NCI-H146 treated with DMSO at 0.1 percent for 48 hours (cell line): ENCODE measurements around the gene DYSF.

Experiments used
- DNase-seq: peaks from one replicate; lab custom pipeline; 2025; ENCODE audit not compliant: unreplicated experiment; lab: John Stamatoyannopoulos, UW

The DYSF gene

GRCh38 chr2:71548646-71549425, 95.5 kb downstream of the DYSF start:
- DNase-seq: peak; percentile 31

- no peak for DNase-seq
Observed at GRCh38 chr2:71550801-71551630, 97.7 kb downstream of the DYSF start.

GRCh38 chr2:71551631-71551915, 98.2 kb downstream of the DYSF start:
- no peak for DNase-seq

GRCh38 chr2:71552356-71552755, 99.0 kb downstream of the DYSF start:
- no peak for DNase-seq

GRCh38 chr2:71552861-71553301, 99.5 kb downstream of the DYSF start:
- DNase-seq: no peak

- no peak for DNase-seq
Observed at GRCh38 chr2:71554028-71554705, 100.8 kb downstream of the DYSF start.

- no peak for DNase-seq
Observed at GRCh38 chr2:71554706-71555056, 101.3 kb downstream of the DYSF start.

GRCh38 chr2:71555798-71556454, 102.6 kb downstream of the DYSF start:
- no peak for DNase-seq

- no peak for DNase-seq
Observed at GRCh38 chr2:71556692-71557250, 103.4 kb downstream of the DYSF start.

GRCh38 chr2:71557321-71557720, 104.0 kb downstream of the DYSF start:
- peak; percentile 26 for DNase-seq

- no peak for DNase-seq
Observed at GRCh38 chr2:71558300-71559051, 105.1 kb downstream of the DYSF start.

- DNase-seq: no peak
Observed at GRCh38 chr2:71559080-71559827, 105.9 kb downstream of the DYSF start.

GRCh38 chr2:71559828-71560637, 106.7 kb downstream of the DYSF start:
- DNase-seq: no peak

- no peak for DNase-seq
Observed at GRCh38 chr2:71560638-71561011, 107.3 kb downstream of the DYSF start.

- no peak for DNase-seq
Observed at GRCh38 chr2:71561441-71562267, 108.3 kb downstream of the DYSF start.

- DNase-seq: no peak
Observed at GRCh38 chr2:71562518-71562917, 109.2 kb downstream of the DYSF start.

- no peak for DNase-seq
Observed at GRCh38 chr2:71563872-71564271, 110.5 kb downstream of the DYSF start.

GRCh38 chr2:71564361-71564760, 111.0 kb downstream of the DYSF start:
- DNase-seq: no peak
